ENCODE results near the gene C17orf50. TPM values are rescaled to one million over a fixed set of nuclear protein-coding genes. Genes with fewer than 3 reads are reported as not detected.
A peak's percentile ranks its signal among the peaks of the same experiment; 100 is the strongest.

C17orf50 gene
- total and polyA plus RNA-seq, 2 of the 13 experiments (the other 11 are each of a cell fraction or from before 2014, with no cell fraction given): not detected

- no TSS peak for BruUV-seq (replicated peaks)
- CTCF ChIA-PET (ENCODE audit: low intra/inter-chr PET ratio, low total read pairs): no interaction called here
- 58% methylated on average over 6 of the region's 7 CpGs for WGBS (ENCODE audit: low lambda C conversion rate)
- FAIRE-seq (no peak), DNase-seq (ENCODE audit: low spot score) (no peak), ATAC-seq (0 out of 3 replicates have a peak, but pooled peaks have one; percentile 8)
- POLR2A ChIA-PET: no interaction called here
- Histone ChIP-seq H3K9ac (ENCODE audit: insufficient read depth, low read depth, low read length) (no peak overlapping the region), H4K20me1 (ENCODE audit: insufficient read depth, low read length) (no peaks in the 10 kb centered on the region), H3K9me3 (ENCODE audit: low read length) (no peaks in the 10 kb centered on the region), H3K4me2 (ENCODE audit: low read depth, low read length) (no peak overlapping the region), H3K27ac (ENCODE audit: extremely low read length, insufficient read depth, low read length) (no peak overlapping the region), H2AFZ (ENCODE audit: low read length) (no peak overlapping the region), H3K79me2 (ENCODE audit: insufficient read depth, low read length) (no peaks in the 10 kb centered on the region), H3K36me3 (replicated peaks in 1 of 2; ENCODE audit: control insufficient read depth in 1 of 2, insufficient read depth in 2 of 2, low read length in 2 of 2) (no peaks in the 10 kb centered on the region), H3K4me1 (ENCODE audit: insufficient read depth, low read length) (no peaks in the 10 kb centered on the region), H3K4me3 (replicated peaks in 1 of 3; ENCODE audit: insufficient read depth in 1 of 3, low read depth in 2 of 3, low read length in 3 of 3) (no peak overlapping the region), H3K27me3 (ENCODE audit: control insufficient read depth in 1 of 2, insufficient read depth in 2 of 2, low read length in 2 of 2) (peaks cover 2 to 33% of the 10 kb centered on the region in 2 experiments; a peak in 4 of 5 replicates)
- in situ Hi-C loops (cut with HindIII; ENCODE audit: extremely low pct_ligation_motif_present, low pct_unique_long_range_greater_than_20kb): loop anchor here (10.0 to 25.0 kb wide), 2 partner anchors 189 to 431 kb away; no protein-coding TSS in a partner anchor
- intact Hi-C loops (cut with micrococcal nuclease; ENCODE audit: unreplicated experiment): no loop called here
- 0 out of 2 replicates have a peak, but pooled peaks have one; percentile 33 for TF ChIP-seq NKX3-1 (CRISPR knock-in tag; IDR thresholded peaks at IDR 0.05)
- peak; percentile 29; the same call in 1 of the 2 replicates for TF ChIP-seq ARID4A (CRISPR knock-in tag; IDR thresholded peaks at IDR 0.05; ENCODE audit: borderline replicate concordance)
- no peak for TF ChIP-seq KAT2B (IDR thresholded peaks at IDR 0.05; ENCODE audit: borderline replicate concordance, low read depth, low read length)
- TF ChIP-seq POLR2G (IDR thresholded peaks at IDR 0.05; ENCODE audit: low read depth, low read length): no peak
- no peak for TF ChIP-seq ZFX (CRISPR knock-in tag; IDR thresholded peaks at IDR 0.05; ENCODE audit: low read depth)
- TF ChIP-seq, protein P1, sequence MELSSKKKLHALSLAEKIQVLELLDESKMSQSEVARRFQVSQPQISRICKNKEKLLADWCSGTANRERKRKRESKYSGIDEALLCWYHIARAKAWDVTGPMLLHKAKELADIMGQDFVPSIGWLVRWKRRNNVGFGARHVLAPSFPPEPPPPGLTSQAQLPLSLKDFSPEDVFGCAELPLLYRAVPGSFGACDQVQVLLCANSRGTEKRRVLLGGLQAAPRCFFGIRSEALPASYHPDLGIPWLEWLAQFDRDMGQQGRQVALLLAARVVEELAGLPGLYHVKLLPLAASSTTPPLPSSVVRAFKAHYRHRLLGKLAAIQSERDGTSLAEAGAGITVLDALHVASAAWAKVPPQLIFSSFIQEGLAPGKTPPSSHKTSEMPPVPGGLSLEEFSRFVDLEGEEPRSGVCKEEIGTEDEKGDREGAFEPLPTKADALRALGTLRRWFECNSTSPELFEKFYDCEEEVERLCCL (CRISPR knock-in tag; IDR thresholded peaks at IDR 0.05; ENCODE audit: borderline replicate concordance): no peak
- no peak for TF ChIP-seq TBX3 (IDR thresholded peaks at IDR 0.05; ENCODE audit: borderline replicate concordance)
- peak; percentile 22; the same call in 1 of the 2 replicates for TF ChIP-seq FOXC1 (CRISPR knock-in tag; IDR thresholded peaks at IDR 0.05; ENCODE audit: borderline replicate concordance)
- TF ChIP-seq, protein P2, sequence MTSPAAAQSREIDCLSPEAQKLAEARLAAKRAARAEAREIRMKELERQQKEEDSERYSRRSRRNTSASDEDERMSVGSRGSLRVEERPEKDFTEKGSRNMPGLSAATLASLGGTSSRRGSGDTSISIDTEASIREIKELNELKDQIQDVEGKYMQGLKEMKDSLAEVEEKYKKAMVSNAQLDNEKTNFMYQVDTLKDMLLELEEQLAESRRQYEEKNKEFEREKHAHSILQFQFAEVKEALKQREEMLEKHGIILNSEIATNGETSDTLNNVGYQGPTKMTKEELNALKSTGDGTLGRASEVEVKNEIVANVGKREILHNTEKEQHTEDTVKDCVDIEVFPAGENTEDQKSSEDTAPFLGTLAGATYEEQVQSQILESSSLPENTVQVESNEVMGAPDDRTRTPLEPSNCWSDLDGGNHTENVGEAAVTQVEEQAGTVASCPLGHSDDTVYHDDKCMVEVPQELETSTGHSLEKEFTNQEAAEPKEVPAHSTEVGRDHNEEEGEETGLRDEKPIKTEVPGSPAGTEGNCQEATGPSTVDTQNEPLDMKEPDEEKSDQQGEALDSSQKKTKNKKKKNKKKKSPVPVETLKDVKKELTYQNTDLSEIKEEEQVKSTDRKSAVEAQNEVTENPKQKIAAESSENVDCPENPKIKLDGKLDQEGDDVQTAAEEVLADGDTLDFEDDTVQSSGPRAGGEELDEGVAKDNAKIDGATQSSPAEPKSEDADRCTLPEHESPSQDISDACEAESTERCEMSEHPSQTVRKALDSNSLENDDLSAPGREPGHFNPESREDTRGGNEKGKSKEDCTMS (CRISPR knock-in tag; conservative IDR thresholded peaks at IDR 0.05): no peak
- TF ChIP-seq SAP130 (CRISPR knock-in tag; IDR thresholded peaks at IDR 0.05; ENCODE audit: low read depth): peak; percentile 37; the same call in 1 of the 2 replicates
- TF ChIP-seq ATM (IDR thresholded peaks at IDR 0.05; ENCODE audit: borderline replicate concordance): no peak
- no peak for TF ChIP-seq FOXJ3 (CRISPR knock-in tag; IDR thresholded peaks at IDR 0.05; ENCODE audit: borderline replicate concordance)
- TF ChIP-seq MED13 (CRISPR knock-in tag; IDR thresholded peaks at IDR 0.05): no peak
- TF ChIP-seq IKZF4 (CRISPR knock-in tag; IDR thresholded peaks at IDR 0.05; ENCODE audit: borderline replicate concordance, low read depth, not compliant biosample characterization): peak; percentile 27
- TF ChIP-seq WIZ (CRISPR knock-in tag; IDR thresholded peaks at IDR 0.05): peak; percentile 74; the same call in 1 of the 2 replicates
- no peak for TF ChIP-seq ZIK1 (CRISPR knock-in tag; IDR thresholded peaks at IDR 0.05; ENCODE audit: borderline replicate concordance, low read depth)
Observed at GRCh38 chr17:35743626-35744328, 16.9 kb upstream of the C17orf50 start.
